GM20431 (cell line): ENCODE measurements around the gene KRTAP19-5.
"Not testable (repeated sequence)": the region's sequence is repeated elsewhere in the genome, so short reads cannot be mapped to it uniquely, and the experiment has no call there.

Experiments used
- in situ Hi-C: fragments of 300-500 bp; cut with MseI, MboI; formaldehyde crosslinking; loops from one replicate; pipeline ENCODE4 v1.15.0; 2020; ENCODE audit warnings: low sequenced_read_pairs; ENCODE audit not compliant: unreplicated experiment

KRTAP19-5 gene

DNA sequence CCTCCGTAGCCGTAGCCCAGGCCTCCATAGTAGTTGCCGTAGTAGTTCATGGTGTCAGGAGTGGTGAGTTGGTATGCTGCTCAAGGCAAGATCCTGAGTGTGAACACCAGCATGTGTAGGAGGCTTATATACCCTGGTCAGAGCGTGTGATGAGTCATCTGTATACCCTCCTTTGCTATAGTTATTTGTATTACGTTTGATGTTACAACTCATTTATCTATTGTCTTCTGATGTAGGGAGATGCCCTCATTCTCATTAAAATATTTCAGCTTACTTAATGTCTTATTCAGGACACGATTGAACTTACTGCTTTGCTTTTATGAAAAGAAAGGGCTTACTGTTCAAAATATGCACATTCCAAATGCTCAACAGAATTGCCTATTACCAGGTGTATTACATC lies at the start of gene KRTAP19-5:
Gene KRTAP19-5 (minus strand): TSS at position 101 of the 400 bp plus-strand sequence. CDS start 51 bp downstream, at position 50.
- in situ Hi-C loops, result no loop called here

DNA sequence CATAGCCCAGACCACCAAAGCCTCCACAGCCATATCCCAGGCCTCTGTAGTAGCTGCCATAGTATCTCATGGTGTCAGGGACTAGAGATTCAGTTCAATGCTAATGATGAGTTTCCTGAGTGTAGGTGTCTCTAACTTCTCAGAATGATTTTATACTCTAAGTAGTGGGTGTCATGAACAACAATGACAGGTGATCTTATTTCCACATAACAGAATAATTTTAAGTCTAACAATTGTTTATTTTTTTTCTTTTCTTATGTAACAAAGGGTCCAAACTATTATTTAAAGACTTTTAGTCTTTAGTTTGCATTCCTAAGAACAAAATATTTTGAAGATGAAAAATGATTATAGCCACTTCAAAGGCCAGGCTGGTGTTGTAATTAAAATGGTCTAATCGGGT lies 39.8 kb upstream of the KRTAP19-5 start, which contains the start of gene KRTAP19-6:
Gene KRTAP19-6 (minus strand): TSS at position 101 of the 400 bp plus-strand sequence. CDS start 31 bp downstream, at position 70.
- in situ Hi-C loops, result no loop called here

DNA sequence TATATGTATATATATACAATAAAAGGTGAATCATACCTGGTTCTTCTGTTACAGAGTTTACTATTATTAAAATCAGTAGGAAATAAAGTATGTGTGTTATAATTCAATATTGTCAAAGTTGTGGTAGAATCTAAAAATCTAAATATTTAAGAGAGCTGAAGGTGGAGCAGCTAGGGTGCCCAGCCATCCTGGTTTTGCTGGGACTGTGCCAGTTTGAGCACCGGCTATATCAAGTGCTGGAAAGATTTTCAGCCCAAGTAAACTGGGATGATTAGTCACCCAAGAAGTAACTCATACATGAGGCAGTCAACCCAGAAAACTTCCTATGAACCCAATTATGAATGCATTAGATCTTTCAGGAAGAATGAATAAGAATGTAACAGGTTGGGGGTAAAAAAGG lies 16.9 kb upstream of the KRTAP19-5 start:
- in situ Hi-C loops, result no loop called here

DNA sequence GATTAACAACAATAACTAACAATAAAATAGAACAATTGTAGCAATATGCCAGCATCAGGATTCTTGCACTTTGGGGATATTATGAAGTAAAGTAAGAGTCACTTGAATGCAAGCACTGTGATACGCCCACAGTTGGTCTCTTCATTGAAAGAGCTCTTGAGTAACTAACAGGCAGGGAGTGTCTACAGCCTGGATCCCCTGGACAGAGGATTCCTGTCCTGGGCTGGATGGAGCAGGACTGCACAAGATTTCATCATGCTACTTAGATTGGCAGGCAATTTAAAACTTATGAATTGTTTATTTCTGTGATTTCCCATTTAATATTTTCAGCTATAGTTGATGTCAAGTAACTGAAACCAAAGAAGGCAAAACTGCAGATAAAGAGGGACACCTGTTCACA lies 13.7 kb upstream of the KRTAP19-5 start:
- in situ Hi-C loops, result no loop called here

DNA sequence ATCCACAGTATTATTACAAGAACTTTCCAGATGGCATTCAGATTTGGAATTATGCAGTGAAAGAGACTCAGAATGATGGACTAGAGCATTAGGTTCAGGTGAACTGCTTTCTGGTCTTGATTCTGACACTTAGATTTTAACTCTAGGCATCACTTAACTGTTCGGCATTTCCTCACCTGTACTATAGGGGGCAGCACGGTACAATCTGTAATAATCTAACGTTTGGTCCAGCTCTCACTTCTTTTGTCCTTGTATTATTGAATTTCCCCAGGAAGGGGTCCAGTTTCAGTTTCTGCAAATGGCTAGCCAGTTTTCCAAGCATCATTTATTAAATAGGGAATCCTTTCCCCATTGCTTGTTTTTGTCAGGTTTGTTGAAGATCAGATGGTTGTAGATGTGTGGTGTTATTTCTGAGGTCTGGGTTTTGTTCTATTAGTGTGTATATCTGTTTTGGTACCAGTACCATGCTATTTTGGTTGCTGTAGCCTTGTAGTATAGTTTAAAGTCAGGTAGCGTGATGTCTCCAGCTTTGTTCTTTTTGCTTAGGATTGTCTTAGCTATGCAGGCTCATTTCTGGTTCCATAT lies 3.8 kb upstream of the KRTAP19-5 start:
- in situ Hi-C loops, result not testable (repeated sequence)

DNA sequence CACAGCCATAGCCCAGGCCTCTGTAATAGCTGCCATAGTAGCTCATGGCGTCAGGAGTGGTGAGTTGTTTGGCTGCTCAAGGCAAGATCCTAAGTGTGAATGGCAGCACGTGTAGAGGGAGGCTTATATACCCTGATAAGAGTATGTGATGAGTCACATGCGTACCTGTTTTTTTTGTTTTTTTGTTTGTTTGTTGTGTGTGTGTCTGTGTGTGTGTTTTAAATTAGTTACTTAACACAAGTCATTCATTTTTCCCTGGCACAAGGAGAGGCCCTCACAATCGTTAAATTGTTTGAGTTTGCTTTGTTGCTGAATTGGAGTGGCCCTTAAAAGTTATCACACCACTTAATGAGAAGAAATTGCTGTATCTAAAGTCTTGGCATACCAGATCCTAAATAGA lies 4.9 kb downstream of the KRTAP19-5 start, which contains the start of gene KRTAP19-4:
Gene KRTAP19-4 (minus strand): TSS at position 101 of the 400 bp plus-strand sequence. CDS start 55 bp downstream, at position 46.
- in situ Hi-C loops, result no loop called here

DNA sequence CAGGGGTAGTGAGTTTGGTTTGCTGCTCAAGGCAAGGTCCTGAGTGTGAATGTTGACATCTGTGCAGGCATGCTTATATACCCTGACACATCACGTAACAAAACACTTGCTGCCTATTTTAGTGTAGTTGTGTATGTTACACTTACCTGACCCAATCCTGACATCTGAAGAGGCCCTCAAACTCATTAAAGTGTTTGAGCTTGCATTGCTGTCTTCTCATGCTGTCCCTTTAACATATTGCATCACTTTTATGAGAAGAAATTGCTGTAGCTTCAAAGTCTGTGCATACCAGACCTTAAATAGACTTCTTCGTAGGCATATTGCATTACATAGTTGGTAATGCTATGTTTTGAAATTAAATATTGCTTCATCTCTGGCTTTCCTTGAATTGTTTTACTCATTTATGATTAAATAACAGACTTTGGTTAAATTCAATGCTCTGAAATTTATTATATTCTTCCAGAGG lies 9.9 kb downstream of the KRTAP19-5 start, which contains the start of gene KRTAP19-3:
Gene KRTAP19-3 (minus strand): TSS at position 51 of the 466 bp plus-strand sequence. CDS start 56 bp downstream, outside the sequence.
- in situ Hi-C loops, result no loop called here

DNA sequence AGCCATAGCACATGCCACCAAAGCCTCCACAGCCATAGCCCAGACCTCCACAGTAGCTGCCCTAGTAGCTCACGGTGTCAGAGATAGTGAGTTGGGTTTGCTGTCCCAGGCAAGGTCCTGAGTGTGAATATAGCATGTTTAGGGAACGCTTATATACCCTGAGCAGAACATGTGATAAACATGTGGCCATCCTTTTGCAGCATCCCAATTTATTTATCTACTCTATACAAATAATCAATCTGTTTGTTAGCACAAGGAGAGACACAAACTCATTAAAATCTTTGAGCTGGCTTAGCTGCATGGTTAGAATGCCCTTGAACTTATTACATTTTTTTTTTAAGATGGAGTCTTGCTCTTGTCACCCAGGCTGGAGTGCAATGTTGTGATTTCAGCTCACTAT lies 14.6 kb downstream of the KRTAP19-5 start, which contains the start of gene KRTAP19-2:
Gene KRTAP19-2 (minus strand): TSS at position 101 of the 400 bp plus-strand sequence. CDS start 88 bp downstream, at position 13.
- in situ Hi-C loops, result no loop called here

DNA sequence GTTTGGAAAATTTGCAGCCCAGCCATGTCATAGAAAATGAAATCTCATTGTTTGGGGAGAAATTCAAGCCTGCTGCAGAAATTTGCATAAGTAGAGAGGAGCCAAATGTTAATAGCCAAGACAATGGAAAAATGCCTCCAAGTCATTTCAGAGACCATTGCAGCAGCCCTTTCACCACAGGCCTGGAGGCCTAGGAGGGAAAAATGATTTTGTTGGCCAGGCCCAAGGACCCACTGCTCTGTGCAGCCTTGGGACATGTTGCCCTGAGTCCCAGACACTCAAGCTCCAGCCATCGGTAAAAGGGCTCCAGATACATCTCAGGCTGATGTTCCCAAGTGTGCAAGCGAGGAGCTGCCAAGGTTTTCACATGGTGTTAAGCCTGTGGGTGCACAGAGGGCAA lies 15.8 kb downstream of the KRTAP19-5 start:
- in situ Hi-C loops, result no loop called here

DNA sequence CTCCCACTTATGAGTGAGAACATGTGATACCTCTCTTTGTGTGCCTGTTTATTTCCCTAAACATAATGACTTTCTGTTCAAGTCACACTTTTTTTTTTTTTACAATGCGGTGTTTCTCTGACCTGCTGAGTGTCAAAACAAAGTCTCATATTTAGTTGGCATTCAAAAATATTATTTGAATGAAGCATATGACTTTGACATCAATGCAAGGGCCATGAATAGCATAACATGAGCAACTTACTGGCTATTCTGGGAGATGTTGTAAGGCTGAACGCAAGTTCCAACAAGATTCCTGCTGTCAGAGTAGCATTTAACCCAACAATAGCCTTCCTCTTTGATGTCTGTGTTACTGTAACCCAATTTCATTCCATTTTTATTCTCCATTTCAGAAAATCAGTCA lies 19.8 kb downstream of the KRTAP19-5 start:
- in situ Hi-C loops, result no loop called here

DNA sequence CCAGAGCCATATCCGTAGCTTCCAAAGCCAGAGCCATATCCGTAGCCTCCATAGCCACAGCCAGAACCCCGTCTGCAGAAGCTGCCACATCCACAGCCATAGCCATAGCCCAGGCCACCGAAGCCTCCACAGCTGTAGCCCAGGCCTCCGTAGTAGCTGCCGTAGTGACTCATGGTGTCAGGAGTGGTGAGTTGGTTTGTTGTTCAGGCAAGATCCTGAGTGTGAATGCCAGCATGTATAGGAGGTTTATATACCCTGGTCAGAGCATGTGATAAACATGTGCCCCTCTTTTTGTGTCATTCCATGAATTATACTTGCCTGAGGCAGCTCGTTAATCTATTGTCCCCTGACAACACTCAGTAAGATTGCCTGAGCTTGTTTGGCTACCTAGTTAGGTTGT lies 21.8 kb downstream of the KRTAP19-5 start, which contains the start of gene KRTAP19-1:
Gene KRTAP19-1 (minus strand): TSS at position 223 of the 400 bp plus-strand sequence. CDS start 50 bp downstream, at position 173.
- in situ Hi-C loops, result no loop called here

DNA sequence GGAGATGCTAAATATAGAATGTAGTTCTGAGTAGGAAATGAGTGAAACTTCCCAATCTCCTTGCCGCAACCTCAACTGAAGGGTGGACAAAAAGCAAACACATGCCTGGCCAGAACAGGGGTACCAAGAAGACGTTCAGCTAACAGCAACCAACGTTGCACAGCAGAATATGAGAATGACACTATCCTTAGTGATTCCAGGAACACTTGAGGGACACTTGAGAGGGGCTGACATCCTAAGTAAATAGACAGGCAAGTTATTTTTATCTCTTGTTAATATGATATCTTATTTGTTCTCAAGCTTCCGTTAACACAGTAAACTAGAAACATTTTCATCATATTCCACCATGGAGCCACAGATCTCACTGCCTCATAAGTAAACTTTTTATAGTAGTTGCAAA lies 22.7 kb downstream of the KRTAP19-5 start:
- in situ Hi-C loops, result no loop called here

DNA sequence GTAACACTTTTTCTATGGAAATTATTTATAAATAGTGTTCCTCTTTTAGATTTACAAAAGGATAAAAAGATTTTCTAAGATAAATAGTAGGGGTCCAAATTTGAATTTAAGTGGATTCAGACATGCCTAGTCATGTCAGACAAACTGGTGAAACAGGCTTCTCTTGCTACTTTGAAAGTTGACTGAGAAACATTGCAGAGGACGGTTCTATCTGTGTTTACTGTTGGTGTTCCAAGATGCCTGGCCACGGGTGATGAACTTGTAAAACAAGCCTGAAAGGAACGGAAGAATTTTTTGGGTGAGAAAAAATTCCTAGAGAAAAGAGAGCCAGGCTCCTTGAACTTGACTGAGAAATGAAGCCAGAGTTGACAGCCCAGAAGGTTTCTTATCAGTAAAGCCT lies 23.9 kb downstream of the KRTAP19-5 start:
- in situ Hi-C loops, result no loop called here

DNA sequence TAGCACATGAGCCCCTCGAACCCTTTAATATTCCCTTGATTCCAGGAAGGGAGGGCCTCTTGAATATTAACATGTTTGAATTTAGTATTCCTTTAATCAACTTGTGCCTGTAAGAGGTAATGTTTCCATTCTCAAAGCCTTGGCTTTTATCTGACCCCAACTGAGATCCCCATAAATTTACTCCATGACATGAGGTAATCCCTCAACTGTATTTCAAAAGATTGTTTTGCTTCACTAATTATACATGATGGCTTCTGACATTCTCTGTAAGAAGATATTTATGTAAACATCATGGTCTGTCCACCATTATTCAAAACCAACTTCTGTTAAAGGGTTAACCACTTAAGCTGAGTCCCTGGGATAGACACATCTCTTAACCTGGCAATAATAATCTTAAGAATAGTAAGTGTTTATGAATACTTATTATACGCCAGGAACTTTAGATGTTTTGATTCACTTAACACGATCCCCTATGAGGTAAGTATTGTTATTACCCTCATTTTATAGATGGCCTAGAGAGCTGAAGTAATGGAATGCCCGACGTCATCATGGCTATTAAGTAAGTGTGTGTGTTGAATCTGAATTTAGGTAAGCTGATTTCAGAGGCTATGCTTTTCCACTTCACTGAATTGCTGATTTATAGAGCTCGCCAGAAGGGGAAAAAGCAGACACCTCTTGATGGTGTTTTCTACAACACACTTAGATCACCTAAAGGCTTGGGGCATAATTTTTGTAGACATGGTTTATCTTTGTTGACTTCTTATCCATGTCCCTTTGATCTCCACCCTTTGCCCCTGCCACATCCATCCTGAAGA lies 32.8 kb downstream of the KRTAP19-5 start:
- in situ Hi-C loops, result no loop called here

DNA sequence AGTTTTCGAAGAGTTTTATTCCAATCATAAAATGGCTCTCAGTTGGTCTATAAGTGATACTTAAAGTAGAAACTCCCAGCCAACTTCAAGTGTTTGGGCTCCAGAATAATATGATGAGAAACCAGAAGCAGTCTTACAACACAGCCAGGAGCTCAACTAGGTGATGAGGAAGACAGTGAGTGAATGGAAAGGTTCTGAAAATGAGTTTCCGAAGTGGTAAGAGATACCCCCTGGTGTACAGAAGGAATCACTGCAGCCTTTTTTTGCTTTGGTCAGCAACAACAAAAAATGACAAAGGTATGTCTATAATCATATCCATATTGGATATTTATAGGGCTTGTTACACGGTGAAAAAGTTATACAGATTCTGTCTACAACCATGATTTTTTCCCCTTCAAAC lies 38.2 kb downstream of the KRTAP19-5 start:
- in situ Hi-C loops, result no loop called here
